ENCODE measurements around the gene PRKAA1.

Gene PRKAA1

DNA sequence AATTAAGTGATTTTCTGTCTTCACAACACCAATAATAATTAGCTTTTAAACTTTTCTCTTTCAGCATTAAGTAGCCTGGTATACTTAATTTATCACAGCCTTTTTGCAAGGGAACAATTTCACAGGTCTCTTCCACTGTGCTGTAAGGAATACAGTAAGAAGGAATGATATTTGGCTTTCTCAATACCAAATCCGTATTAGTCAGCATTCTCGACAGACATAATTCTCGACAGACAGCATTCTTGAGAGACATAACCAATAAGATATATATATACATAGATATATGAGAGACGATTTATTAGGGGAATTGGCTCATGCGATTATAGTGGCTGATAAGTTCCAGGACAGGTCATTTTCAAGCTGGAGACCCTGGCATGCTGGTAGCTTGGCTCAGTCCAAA is 18.0 kb downstream of the PRKAA1 start:
- no peak for DNase-seq (ENCODE audit: low read depth)

- DNase-seq (ENCODE audit: low read depth), result no peak
Measured at GRCh38 chr5:40779561-40779960, 18.6 kb downstream of the PRKAA1 start.

- no peak for DNase-seq (ENCODE audit: low read depth)
Measured at GRCh38 chr5:40778133-40778532, 20.0 kb downstream of the PRKAA1 start.

- DNase-seq (ENCODE audit: low read depth), result no peak
Measured at GRCh38 chr5:40776658-40776977, 21.6 kb downstream of the PRKAA1 start.

- peak; percentile 27 for DNase-seq (ENCODE audit: low read depth)
Measured at GRCh38 chr5:40775846-40776657, 22.1 kb downstream of the PRKAA1 start.

DNA sequence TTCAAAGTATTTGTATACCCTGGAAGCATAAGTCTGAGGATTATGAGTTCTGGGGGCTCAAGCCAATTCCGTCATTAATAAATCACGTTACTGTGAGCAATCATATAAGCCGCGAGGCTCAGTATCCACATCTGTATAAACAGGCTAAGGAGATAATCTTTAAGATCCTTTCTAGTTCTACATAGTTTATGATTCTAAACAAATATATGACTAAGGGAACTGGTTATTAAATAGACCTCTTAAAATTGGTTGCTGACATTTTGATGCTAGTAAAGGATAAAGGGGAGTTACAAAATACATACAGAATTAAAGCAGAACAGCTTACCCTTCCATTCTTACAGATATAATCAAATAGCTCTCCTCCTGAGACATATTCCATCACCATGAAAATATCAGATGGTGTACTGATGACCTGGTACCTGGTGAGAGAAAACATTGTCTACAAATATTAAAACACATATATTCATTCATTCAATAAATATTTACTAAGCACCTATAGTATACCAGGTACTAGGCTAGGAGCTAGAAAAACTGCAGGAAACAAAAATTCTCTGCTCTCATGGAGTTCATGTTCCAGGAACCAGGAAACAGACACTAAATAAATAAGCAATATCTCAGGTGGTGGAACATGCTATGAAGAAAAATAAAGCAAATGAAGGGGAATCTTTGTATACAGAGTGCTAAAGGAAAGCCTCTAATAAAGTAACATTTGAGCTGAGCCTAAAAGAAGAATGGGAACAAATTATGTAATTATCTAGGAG is 22.9 kb downstream of the PRKAA1 start:
- no peak for DNase-seq (ENCODE audit: low read depth)

- no peak for DNase-seq (ENCODE audit: low read depth)
Measured at GRCh38 chr5:40774623-40775022, 23.6 kb downstream of the PRKAA1 start.

GRCh38 chr5:40770764-40771163 is 27.4 kb downstream of the PRKAA1 start:
- no peak for DNase-seq (ENCODE audit: low read depth)

GRCh38 chr5:40762705-40763104 is 35.5 kb downstream of the PRKAA1 start:
- DNase-seq (ENCODE audit: low read depth), result no peak

GRCh38 chr5:40757400-40757799 is 40.8 kb downstream of the PRKAA1 start:
- DNase-seq (ENCODE audit: low read depth), result no peak

DNA sequence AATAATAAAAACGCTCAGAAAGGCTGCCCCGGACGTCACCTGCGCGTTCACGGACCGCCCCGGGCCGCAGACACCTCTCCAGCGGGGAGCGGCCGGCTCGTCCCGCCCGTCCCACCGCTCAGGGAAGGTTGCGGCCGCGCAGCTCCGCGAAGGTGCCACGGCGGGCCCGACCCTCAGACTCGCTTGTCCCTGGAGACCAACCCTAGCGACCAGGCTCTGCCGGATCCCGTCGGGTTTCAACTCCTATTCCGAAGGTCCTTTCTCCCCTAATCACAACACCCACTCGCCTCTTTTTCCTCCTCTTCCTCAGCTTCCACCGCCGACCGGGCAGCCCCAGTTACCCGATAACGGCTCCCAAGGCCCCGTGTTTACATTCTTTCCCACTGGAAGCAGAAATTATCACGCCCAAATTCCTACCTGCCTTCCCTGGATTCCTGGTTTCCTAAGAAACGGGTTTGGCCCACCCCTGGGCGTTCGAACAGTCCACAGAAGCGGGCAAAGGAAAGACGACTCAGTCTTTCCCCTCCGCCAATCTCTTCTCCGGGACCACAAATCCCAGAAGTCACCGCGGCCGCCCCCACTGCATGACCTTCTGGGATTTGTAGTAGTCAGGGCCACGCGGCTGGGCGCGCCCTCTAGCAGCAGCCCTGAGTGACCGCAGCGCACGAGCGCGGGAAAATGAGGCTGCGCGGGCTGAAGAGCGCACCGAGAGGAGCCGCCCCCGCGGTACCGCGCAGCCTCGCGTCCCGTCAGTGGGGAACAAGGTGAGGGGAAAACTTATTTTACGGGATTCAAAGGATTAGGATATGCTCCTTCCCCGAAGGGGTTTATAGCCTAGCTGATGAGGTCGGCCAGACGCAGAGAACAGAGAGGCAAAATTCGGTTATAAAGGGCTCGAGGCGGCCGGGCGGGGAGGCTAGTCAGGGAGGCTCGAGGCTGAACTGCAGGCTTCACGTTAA is 42.5 kb downstream of the PRKAA1 start, which contains the start of gene TTC33:
Gene TTC33, minus strand, starts transcription at position 555 of the 959 bp plus-strand sequence. CDS start 8,943 bp downstream, outside the sequence.
- peak; percentile 94 for DNase-seq (ENCODE audit: low read depth)

DNA sequence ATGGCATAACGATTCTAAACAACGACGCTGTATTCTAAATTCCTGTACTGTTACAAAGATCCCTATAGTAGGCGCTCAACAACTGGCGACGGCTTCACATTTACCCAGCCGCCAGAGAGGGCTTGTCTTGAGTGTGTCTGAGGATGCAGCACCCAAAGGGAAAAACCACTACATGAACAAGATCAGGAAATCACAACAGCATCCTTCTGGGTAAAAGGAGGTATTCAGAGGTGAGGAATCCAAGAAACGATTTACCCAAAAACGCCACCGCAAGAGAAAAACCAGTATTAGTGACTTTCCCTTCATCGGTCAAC is 43.1 kb downstream of the PRKAA1 start:
- DNase-seq (ENCODE audit: low read depth), result peak; percentile 82

- DNase-seq (ENCODE audit: low read depth), result peak; percentile 44
Measured at GRCh38 chr5:40754381-40755092, 43.6 kb downstream of the PRKAA1 start.

DNA sequence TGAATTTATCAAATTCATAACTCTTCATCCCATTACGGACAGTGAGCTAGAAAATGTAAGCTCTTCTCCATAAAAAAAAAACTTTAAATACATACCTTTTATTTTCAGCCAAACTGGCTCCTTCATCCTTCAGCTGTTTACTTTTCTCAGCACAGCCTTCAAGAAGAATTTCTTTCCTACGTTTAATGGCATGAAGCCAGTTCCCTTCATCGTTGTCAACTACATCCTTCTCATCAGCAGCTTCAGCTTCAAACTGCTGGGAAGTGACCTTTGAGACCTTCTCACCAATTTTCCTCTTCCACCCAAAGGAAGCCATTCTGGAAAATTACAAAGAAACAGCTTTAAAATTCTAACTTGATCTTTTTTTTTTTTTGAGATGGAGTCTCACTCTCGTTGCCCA is 51.5 kb downstream of the PRKAA1 start:
- DNase-seq (ENCODE audit: low read depth), result peak; percentile 33

- DNase-seq (ENCODE audit: low read depth), result no peak
Measured at GRCh38 chr5:40743771-40744170, 54.4 kb downstream of the PRKAA1 start.

GRCh38 chr5:40738502-40738901 is 59.7 kb downstream of the PRKAA1 start:
- no peak for DNase-seq (ENCODE audit: low read depth)

GRCh38 chr5:40736103-40736875 is 61.9 kb downstream of the PRKAA1 start:
- peak; percentile 66 for DNase-seq (ENCODE audit: low read depth)

- no peak for DNase-seq (ENCODE audit: low read depth)
Measured at GRCh38 chr5:40735609-40736008, 62.6 kb downstream of the PRKAA1 start.

DNA sequence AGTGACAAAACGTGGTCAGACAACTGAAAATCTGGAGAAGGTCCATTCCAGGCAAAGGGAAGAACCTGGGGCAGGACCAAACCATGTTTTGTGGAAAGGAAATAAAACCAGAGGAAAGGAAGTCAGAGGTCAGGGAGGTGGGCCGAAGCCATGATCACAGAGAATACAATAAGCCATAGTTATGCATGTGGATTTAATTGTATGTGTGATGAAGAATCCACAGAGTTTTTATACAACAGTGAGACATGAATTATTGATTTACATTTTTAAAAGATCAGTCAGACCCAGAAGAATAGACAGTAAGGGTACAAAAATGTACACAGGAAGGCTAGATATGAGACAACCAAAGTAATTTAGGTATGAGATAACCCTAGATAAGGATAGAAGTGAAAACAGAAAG is 63.2 kb downstream of the PRKAA1 start:
- DNase-seq (ENCODE audit: low read depth), result peak; percentile 58

- DNase-seq (ENCODE audit: low read depth), result no peak
Measured at GRCh38 chr5:40733879-40734563, 64.2 kb downstream of the PRKAA1 start.
